ENCODE measurements around the gene TRDMT1.

The TRDMT1 gene

GRCh38 chr10:17144757-17145156 is 56.7 kb downstream of the TRDMT1 start:
- no peak overlapping the region for H3K4me3 Mint-ChIP-seq
- no peaks in the 10 kb centered on the region for H3K27me3 Mint-ChIP-seq (ENCODE audit: low read depth)
- no peak for TF ChIP-seq CTCF (IDR thresholded peaks at IDR 0.05; ENCODE audit: unreplicated experiment in 3 of 3)
- H3K27ac Mint-ChIP-seq = peak overlapping the region in 1 of 3 experiments; percentile 10
- peaks cover 39% of the 10 kb centered on the region for H3K4me1 Mint-ChIP-seq
- peaks cover 4% of the 10 kb centered on the region for H3K36me3 Mint-ChIP-seq (ENCODE audit: low read depth)
- peaks cover 6% of the 10 kb centered on the region for H3K9me3 Mint-ChIP-seq

GRCh38 chr10:17144032-17144431 is 57.4 kb downstream of the TRDMT1 start:
- no peaks in the 10 kb centered on the region for H3K27me3 Mint-ChIP-seq (ENCODE audit: low read depth)
- H3K36me3 Mint-ChIP-seq (ENCODE audit: low read depth) = peaks cover 4% of the 10 kb centered on the region
- peaks cover 6% of the 10 kb centered on the region for H3K9me3 Mint-ChIP-seq
- no peak for TF ChIP-seq CTCF (IDR thresholded peaks at IDR 0.05; ENCODE audit: unreplicated experiment in 3 of 3)
- H3K27ac Mint-ChIP-seq = peak overlapping the region in 1 of 3 experiments; percentile 10
- H3K4me3 Mint-ChIP-seq = no peak overlapping the region
- H3K4me1 Mint-ChIP-seq = peaks cover 41% of the 10 kb centered on the region

- H3K36me3 Mint-ChIP-seq (ENCODE audit: low read depth) = peaks cover 4% of the 10 kb centered on the region
- H3K4me1 Mint-ChIP-seq = peaks cover 46% of the 10 kb centered on the region
- H3K9me3 Mint-ChIP-seq = peaks cover 6% of the 10 kb centered on the region
- H3K4me3 Mint-ChIP-seq = no peak overlapping the region
- no peaks in the 10 kb centered on the region for H3K27me3 Mint-ChIP-seq (ENCODE audit: low read depth)
- TF ChIP-seq CTCF (IDR thresholded peaks at IDR 0.05; ENCODE audit: unreplicated experiment in 3 of 3) = no peak
- peak overlapping the region in 1 of 3 experiments; percentile 10 for H3K27ac Mint-ChIP-seq
Measured at GRCh38 chr10:17143055-17143690, 58.3 kb downstream of the TRDMT1 start.

GRCh38 chr10:17141504-17142229 is 59.8 kb downstream of the TRDMT1 start:
- TF ChIP-seq CTCF (IDR thresholded peaks at IDR 0.05; ENCODE audit: unreplicated experiment in 3 of 3) = no peak
- peaks cover 4% of the 10 kb centered on the region for H3K36me3 Mint-ChIP-seq (ENCODE audit: low read depth)
- H3K27ac Mint-ChIP-seq = no peak overlapping the region
- H3K4me1 Mint-ChIP-seq = peaks cover 43% of the 10 kb centered on the region
- no peak overlapping the region for H3K4me3 Mint-ChIP-seq
- H3K27me3 Mint-ChIP-seq (ENCODE audit: low read depth) = no peaks in the 10 kb centered on the region
- H3K9me3 Mint-ChIP-seq = peaks cover 6% of the 10 kb centered on the region

- H3K4me3 Mint-ChIP-seq = no peak overlapping the region
- TF ChIP-seq CTCF (IDR thresholded peaks at IDR 0.05; ENCODE audit: unreplicated experiment in 3 of 3) = no peak
Measured at GRCh38 chr10:17140386-17140761, 61.1 kb downstream of the TRDMT1 start.

More at GRCh38 chr10:17140386-17140761, 61.1 kb downstream of the TRDMT1 start:
- Mint-ChIP-seq H3K36me3 (ENCODE audit: low read depth) (peaks cover 4% of the 10 kb centered on the region), H3K27ac (no peak overlapping the region), H3K27me3 (ENCODE audit: low read depth) (no peaks in the 10 kb centered on the region), H3K4me1 (peaks cover 33% of the 10 kb centered on the region), H3K9me3 (peaks cover 6% of the 10 kb centered on the region)
